A673 (cell line): Measurements from ENCODE around the gene GAL3ST2.

ENCODE experiments used
- EZH2 ChIP-seq: fragments of 200-600 bp; sonication (generic); IDR thresholded peaks from 2 replicates; pipeline ENCODE4 v1.6.1; 2017; ENCODE audit warnings: borderline replicate concordance, low read depth, mild to moderate bottlenecking, mixed read lengths, antibody characterized with exemption, low read length; ENCODE audit not compliant: poor library complexity, severe bottlenecking
- TF ChIP-seq, protein P1 (sequence below): fragments of 300-800, 200-600 bp; sonication (generic); conservative IDR thresholded peaks from 2 replicates; pipeline ENCODE4 v1.5.1; 2017; ENCODE audit warnings: low read depth, mild to moderate bottlenecking, antibody characterized with exemption, low read length, moderate library complexity, mixed read lengths

DNA sequence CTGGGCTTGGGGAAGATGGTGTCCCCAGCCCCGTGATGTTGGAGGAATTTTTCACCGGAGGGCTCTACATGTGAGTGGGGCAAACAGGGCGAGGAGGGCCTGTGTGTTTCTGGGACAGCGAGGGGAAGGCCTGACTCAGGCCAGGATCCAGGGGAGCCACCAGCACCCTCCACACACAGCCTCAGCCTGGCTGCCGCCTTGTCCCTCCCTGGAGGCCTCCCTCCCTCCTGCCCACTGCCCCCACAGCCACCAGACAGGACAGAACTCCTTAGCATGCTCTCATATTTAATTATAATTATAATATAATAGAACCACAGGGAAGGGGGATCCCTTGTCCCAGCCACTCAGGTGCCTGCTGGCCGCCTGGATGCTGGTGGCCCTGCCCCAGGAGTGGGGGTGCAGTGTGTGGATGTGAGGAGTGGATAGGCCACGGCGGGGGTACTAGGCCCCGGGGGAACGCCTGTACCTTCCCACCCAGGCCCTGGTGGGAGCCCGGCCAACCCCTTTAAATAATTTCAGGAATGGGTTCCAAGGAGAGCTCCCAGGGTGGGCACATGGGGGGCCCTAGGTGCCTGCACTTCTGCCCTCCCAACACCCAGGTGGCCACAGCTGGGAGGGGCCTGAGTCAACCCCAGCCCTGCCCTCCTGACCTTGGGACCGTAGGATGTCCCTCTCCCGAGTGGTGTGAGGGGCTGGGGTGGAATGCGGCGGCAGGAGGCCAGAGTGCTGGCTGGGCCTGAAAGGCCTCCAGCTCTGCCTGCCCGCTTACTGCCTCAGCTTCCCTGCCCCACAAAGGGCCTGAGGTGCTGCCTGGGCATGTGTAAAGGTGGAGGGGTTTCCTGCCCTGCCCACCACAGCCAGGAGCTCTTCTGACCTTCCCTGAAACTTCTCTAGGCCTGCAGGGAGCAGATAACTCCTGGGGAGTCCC, 73.3 kb downstream of the GAL3ST2 start:
- TF ChIP-seq, protein P1, sequence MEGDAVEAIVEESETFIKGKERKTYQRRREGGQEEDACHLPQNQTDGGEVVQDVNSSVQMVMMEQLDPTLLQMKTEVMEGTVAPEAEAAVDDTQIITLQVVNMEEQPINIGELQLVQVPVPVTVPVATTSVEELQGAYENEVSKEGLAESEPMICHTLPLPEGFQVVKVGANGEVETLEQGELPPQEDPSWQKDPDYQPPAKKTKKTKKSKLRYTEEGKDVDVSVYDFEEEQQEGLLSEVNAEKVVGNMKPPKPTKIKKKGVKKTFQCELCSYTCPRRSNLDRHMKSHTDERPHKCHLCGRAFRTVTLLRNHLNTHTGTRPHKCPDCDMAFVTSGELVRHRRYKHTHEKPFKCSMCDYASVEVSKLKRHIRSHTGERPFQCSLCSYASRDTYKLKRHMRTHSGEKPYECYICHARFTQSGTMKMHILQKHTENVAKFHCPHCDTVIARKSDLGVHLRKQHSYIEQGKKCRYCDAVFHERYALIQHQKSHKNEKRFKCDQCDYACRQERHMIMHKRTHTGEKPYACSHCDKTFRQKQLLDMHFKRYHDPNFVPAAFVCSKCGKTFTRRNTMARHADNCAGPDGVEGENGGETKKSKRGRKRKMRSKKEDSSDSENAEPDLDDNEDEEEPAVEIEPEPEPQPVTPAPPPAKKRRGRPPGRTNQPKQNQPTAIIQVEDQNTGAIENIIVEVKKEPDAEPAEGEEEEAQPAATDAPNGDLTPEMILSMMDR, result no peak
- no peak for TF ChIP-seq EZH2
